Measurements from ENCODE around the gene TEAD3.
"Not testable (repeated sequence)": the region's sequence is repeated elsewhere in the genome, so short reads cannot be mapped to it uniquely, and the experiment has no call there.

The TEAD3 gene

DNA sequence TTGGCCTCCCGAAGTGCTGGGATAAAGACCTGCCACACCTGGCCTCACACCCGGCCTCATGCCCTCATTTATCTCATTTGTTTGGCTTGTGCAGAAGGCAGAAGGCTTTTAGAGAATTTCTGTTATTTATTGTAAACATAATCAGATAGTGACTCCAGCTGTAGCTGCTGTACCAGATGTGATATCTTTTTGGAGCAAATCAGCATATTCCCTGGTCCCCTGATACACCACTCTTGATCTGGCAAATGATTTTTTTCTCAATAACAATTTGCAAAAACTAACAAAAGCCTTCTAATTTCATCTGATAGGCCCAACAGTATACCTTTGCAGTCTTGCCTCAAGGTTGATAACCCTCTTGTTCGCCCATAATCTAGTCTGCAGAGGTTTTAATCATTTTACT, 42.3 kb upstream of the TEAD3 start:
- Histone ChIP-seq H3K79me2 (no peaks in the 10 kb centered on the region), H3K9me3 (ENCODE audit: control insufficient read depth, low read length) (no peaks in the 10 kb centered on the region), H2AFZ (no peak overlapping the region), H3K4me1 (no peaks in the 10 kb centered on the region), H3K27me3 (ENCODE audit: control insufficient read depth, insufficient read depth, low read length) (no peaks in the 10 kb centered on the region), H3K9ac (no peak overlapping the region), H3K4me3 (ENCODE audit: low read depth, low read length) (no peak overlapping the region), H3K36me3 (ENCODE audit: control insufficient read depth, insufficient read depth, low read length) (no peaks in the 10 kb centered on the region), H3K4me2 (ENCODE audit: low read length) (no peak overlapping the region), H3K27ac (no peak overlapping the region)
- TF ChIP-seq, protein P1, sequence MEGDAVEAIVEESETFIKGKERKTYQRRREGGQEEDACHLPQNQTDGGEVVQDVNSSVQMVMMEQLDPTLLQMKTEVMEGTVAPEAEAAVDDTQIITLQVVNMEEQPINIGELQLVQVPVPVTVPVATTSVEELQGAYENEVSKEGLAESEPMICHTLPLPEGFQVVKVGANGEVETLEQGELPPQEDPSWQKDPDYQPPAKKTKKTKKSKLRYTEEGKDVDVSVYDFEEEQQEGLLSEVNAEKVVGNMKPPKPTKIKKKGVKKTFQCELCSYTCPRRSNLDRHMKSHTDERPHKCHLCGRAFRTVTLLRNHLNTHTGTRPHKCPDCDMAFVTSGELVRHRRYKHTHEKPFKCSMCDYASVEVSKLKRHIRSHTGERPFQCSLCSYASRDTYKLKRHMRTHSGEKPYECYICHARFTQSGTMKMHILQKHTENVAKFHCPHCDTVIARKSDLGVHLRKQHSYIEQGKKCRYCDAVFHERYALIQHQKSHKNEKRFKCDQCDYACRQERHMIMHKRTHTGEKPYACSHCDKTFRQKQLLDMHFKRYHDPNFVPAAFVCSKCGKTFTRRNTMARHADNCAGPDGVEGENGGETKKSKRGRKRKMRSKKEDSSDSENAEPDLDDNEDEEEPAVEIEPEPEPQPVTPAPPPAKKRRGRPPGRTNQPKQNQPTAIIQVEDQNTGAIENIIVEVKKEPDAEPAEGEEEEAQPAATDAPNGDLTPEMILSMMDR (IDR thresholded peaks at IDR 0.05), result no peak

DNA sequence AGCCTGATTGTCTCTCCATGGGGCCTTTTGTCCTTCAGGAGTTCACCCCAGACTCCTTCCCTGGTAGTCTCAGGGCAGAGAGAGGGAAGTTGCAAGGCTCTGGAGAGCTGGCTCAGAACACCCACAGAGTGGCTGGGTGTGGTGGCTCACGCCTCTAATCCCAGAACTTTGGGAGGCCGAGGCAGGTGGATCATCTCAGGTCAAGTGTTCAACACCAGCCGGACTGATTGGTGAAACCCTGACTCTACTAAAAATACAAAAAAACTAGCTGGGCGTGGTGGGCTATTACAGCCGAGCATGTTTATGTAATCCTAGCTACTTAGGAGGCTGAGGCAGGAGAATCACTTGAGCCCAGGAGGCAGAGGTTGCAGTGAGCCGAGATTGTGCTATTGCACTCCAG, 39.0 kb upstream of the TEAD3 start:
- H3K9ac ChIP-seq; H3K79me2 ChIP-seq; H3K4me1 ChIP-seq; H3K9me3 ChIP-seq (ENCODE audit: control insufficient read depth, low read length); H2AFZ ChIP-seq; H3K27me3 ChIP-seq (ENCODE audit: control insufficient read depth, insufficient read depth, low read length); H3K27ac ChIP-seq; H3K4me2 ChIP-seq (ENCODE audit: low read length); H3K36me3 ChIP-seq (ENCODE audit: control insufficient read depth, insufficient read depth, low read length); H3K4me3 ChIP-seq (ENCODE audit: low read depth, low read length): not testable (repeated sequence)

GRCh38 chr6:35534407-35535170, 37.7 kb upstream of the TEAD3 start:
- TF ChIP-seq, protein P1 (IDR thresholded peaks at IDR 0.05), result no peak
- no peak overlapping the region for H3K4me2 ChIP-seq (ENCODE audit: low read length)
- no peak overlapping the region for H3K9ac ChIP-seq
- H3K36me3 ChIP-seq (ENCODE audit: control insufficient read depth, insufficient read depth, low read length), result no peaks in the 10 kb centered on the region
- no peaks in the 10 kb centered on the region for H3K4me1 ChIP-seq
- H3K27me3 ChIP-seq (ENCODE audit: control insufficient read depth, insufficient read depth, low read length), result no peaks in the 10 kb centered on the region
- H2AFZ ChIP-seq, result no peak overlapping the region
- no peak overlapping the region for H3K4me3 ChIP-seq (ENCODE audit: low read depth, low read length)
- H3K79me2 ChIP-seq, result no peaks in the 10 kb centered on the region
- no peak overlapping the region for H3K27ac ChIP-seq
- H3K9me3 ChIP-seq (ENCODE audit: control insufficient read depth, low read length), result no peaks in the 10 kb centered on the region

DNA sequence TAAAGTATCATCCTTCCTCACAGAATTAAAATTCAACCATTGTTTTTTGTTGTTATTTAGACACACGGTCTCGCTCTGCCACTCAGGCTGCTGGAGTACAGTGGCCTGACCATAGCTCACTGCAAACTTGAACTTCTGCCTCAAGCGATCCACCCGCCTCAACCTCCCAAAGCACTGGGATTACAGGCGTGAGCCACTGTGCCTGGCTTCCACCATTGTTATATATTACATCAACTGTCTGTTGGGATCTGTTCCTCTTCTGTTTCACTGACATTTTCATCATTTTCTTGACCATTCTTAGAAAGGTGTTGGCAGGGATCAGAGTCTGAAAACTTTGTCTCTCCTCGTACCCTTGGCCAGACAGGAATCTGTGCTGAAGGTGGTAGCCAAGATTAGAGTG, 37.1 kb upstream of the TEAD3 start:
- no peak overlapping the region for H3K4me3 ChIP-seq (ENCODE audit: low read depth, low read length)

GRCh38 chr6:35532126-35532525, 35.2 kb upstream of the TEAD3 start:
- Histone ChIP-seq H3K4me1 (no peaks in the 10 kb centered on the region), H3K9ac (no peak overlapping the region), H3K27me3 (ENCODE audit: control insufficient read depth, insufficient read depth, low read length) (no peaks in the 10 kb centered on the region), H3K4me3 (ENCODE audit: low read depth, low read length) (no peak overlapping the region), H2AFZ (no peak overlapping the region), H3K4me2 (ENCODE audit: low read length) (no peak overlapping the region), H3K9me3 (ENCODE audit: control insufficient read depth, low read length) (no peaks in the 10 kb centered on the region), H3K79me2 (no peaks in the 10 kb centered on the region), H3K36me3 (ENCODE audit: control insufficient read depth, insufficient read depth, low read length) (no peaks in the 10 kb centered on the region), H3K27ac (no peak overlapping the region)
- TF ChIP-seq, protein P1 (IDR thresholded peaks at IDR 0.05), result no peak

More for the DNA sequence above, 37.1 kb upstream of the TEAD3 start:
- TF ChIP-seq, protein P1 (IDR thresholded peaks at IDR 0.05), result no peak
- no peaks in the 10 kb centered on the region for H3K9me3 ChIP-seq (ENCODE audit: control insufficient read depth, low read length)
- H2AFZ ChIP-seq, result no peak overlapping the region
- no peaks in the 10 kb centered on the region for H3K36me3 ChIP-seq (ENCODE audit: control insufficient read depth, insufficient read depth, low read length)
- H3K4me2 ChIP-seq (ENCODE audit: low read length), result no peak overlapping the region
- H3K9ac ChIP-seq, result no peak overlapping the region
- H3K27me3 ChIP-seq (ENCODE audit: control insufficient read depth, insufficient read depth, low read length), result no peaks in the 10 kb centered on the region
- no peaks in the 10 kb centered on the region for H3K4me1 ChIP-seq
- H3K79me2 ChIP-seq, result no peaks in the 10 kb centered on the region
- H3K27ac ChIP-seq, result no peak overlapping the region
